Loucy (cell line): ENCODE measurements around the gene SMARCD3.

ENCODE experiments used
- H2AFZ ChIP-seq: fragments of 200-600 bp; sonication (generic); 2 replicates; pipeline ENCODE4 v1.6.0; 2016; ENCODE audit warnings: antibody characterized with exemption, mild to moderate bottlenecking, low read length, moderate library complexity
- H3F3A ChIP-seq: fragments of 200-600 bp; 2 replicates; pipeline ENCODE4 v1.6.0; 2016; ENCODE audit warnings: antibody characterized with exemption, low read depth, mild to moderate bottlenecking
- H3K27me3 ChIP-seq: fragments of 200-600 bp; sonication (generic); 2 replicates; pipeline ENCODE4 v1.6.1; 2014; ENCODE audit warnings: low read length, mild to moderate bottlenecking; ENCODE audit not compliant: insufficient read depth, poor library complexity, severe bottlenecking
- H3K36me3 ChIP-seq: fragments of 200-600 bp; sonication (generic); 2 replicates; pipeline ENCODE4 v1.6.1; 2016; ENCODE audit warnings: low read length; ENCODE audit not compliant: insufficient read depth
- H3K4me1 ChIP-seq: fragments of 200-600 bp; sonication (generic); 2 replicates; pipeline ENCODE4 v1.5.1; 2014; ENCODE audit warnings: low read length, mild to moderate bottlenecking; ENCODE audit not compliant: insufficient read depth, poor library complexity, severe bottlenecking
- H3K4me2 ChIP-seq: fragments of 200-600 bp; sonication (generic); 2 replicates; pipeline ENCODE4 v1.6.0; 2014; ENCODE audit warnings: antibody characterized with exemption, low read length, low read depth, mild to moderate bottlenecking; ENCODE audit not compliant: poor library complexity, severe bottlenecking
- H3K4me3 ChIP-seq: fragments of 200-600 bp; sonication (generic); 2 replicates; pipeline ENCODE4 v1.5.1; 2014; ENCODE audit warnings: low read length, mild to moderate bottlenecking, mixed read lengths; ENCODE audit not compliant: poor library complexity, severe bottlenecking
- H3K79me2 ChIP-seq: fragments of 200-600 bp; sonication (generic); 2 replicates; pipeline ENCODE4 v1.6.1; 2014; ENCODE audit warnings: low read length; ENCODE audit not compliant: insufficient read depth
- H3K9ac ChIP-seq: fragments of 200-600 bp; sonication (generic); 2 replicates; pipeline ENCODE4 v1.6.0; 2014; ENCODE audit warnings: mild to moderate bottlenecking, low read depth, low read length, moderate library complexity; ENCODE audit not compliant: poor library complexity, severe bottlenecking
- H3K9me2 ChIP-seq: fragments of 200-600 bp; sonication (generic); replicated peaks from 2 replicates; pipeline ENCODE4 v1.6.1; 2016; ENCODE audit warnings: low read depth, low read length, mixed read lengths
- H3K9me3 ChIP-seq: fragments of 200-600 bp; sonication (generic); 2 replicates; pipeline ENCODE4 v1.6.1; 2014; ENCODE audit warnings: mild to moderate bottlenecking, antibody characterized with exemption, low read length, low read depth; ENCODE audit not compliant: insufficient read depth
- H4K20me1 ChIP-seq: fragments of 200-600 bp; sonication (generic); 2 replicates; pipeline ENCODE4 v1.6.0; 2014; ENCODE audit warnings: antibody characterized with exemption, low read length, mild to moderate bottlenecking; ENCODE audit not compliant: insufficient read depth, poor library complexity, severe bottlenecking
- CTCF ChIP-seq: fragments of 200-600 bp; sonication (generic); conservative IDR thresholded peaks from 2 replicates; pipeline ENCODE4 v1.5.1; 2014; ENCODE audit warnings: mild to moderate bottlenecking, antibody characterized with exemption, low read length
- EZH2phosphoT487 ChIP-seq: fragments of 200-600 bp; IDR thresholded peaks from 2 replicates; pipeline ENCODE4 v1.6.1; 2018; ENCODE audit warnings: antibody characterized with exemption, mild to moderate bottlenecking, moderate library complexity, borderline replicate concordance

Gene SMARCD3

GRCh38 chr7:151242159-151243044 lies 6.1 kb downstream of the SMARCD3 start:
- no peak overlapping the region for H3K9ac ChIP-seq

GRCh38 chr7:151241755-151242096 lies 6.8 kb downstream of the SMARCD3 start:
- no peaks in the 10 kb centered on the region for H3K9me2 ChIP-seq
- no peak overlapping the region for H3K9ac ChIP-seq
- no peak overlapping the region for H2AFZ ChIP-seq
- H3K4me2 ChIP-seq, result no peak overlapping the region
- H4K20me1 ChIP-seq, result peaks cover 5% of the 10 kb centered on the region
- no peaks in the 10 kb centered on the region; the same call in 1 of the 2 replicates for H3K79me2 ChIP-seq
- peaks cover 22% of the 10 kb centered on the region; the same call in 1 of the 2 replicates for H3K36me3 ChIP-seq
- no peak for TF ChIP-seq EZH2phosphoT487
- no peak for TF ChIP-seq CTCF
- H3K4me1 ChIP-seq, result peaks cover 12% of the 10 kb centered on the region
- H3K4me3 ChIP-seq, result no peak overlapping the region
- H3K27me3 ChIP-seq, result no peaks in the 10 kb centered on the region
- no peaks in the 10 kb centered on the region for H3F3A ChIP-seq
- H3K9me3 ChIP-seq, result no peaks in the 10 kb centered on the region

More at GRCh38 chr7:151242159-151243044, 6.1 kb downstream of the SMARCD3 start:
- Histone ChIP-seq H3F3A (no peaks in the 10 kb centered on the region), H3K9me2 (no peaks in the 10 kb centered on the region), H3K4me2 (no peak overlapping the region), H3K4me1 (peaks cover 12% of the 10 kb centered on the region), H3K27me3 (no peaks in the 10 kb centered on the region), H3K4me3 (no peak overlapping the region), H3K9me3 (no peaks in the 10 kb centered on the region), H4K20me1 (peaks cover 5% of the 10 kb centered on the region), H3K36me3 (peaks cover 16% of the 10 kb centered on the region; the same call in 1 of the 2 replicates), H2AFZ (no peak overlapping the region), H3K79me2 (no peaks in the 10 kb centered on the region)
- TF ChIP-seq CTCF, result no peak
- no peak for TF ChIP-seq EZH2phosphoT487

- Histone ChIP-seq H3K4me2 (no peak overlapping the region), H3F3A (no peaks in the 10 kb centered on the region), H3K27me3 (no peaks in the 10 kb centered on the region), H2AFZ (no peak overlapping the region), H3K79me2 (no peaks in the 10 kb centered on the region; the same call in 1 of the 2 replicates), H3K4me1 (peaks cover 12% of the 10 kb centered on the region), H3K9ac (no peak overlapping the region), H3K9me3 (no peaks in the 10 kb centered on the region), H4K20me1 (peaks cover 10% of the 10 kb centered on the region), H3K4me3 (no peak overlapping the region), H3K9me2 (no peaks in the 10 kb centered on the region), H3K36me3 (peaks cover 23% of the 10 kb centered on the region; the same call in 1 of the 2 replicates)
- TF ChIP-seq CTCF, result no peak
- no peak for TF ChIP-seq EZH2phosphoT487
Observed at GRCh38 chr7:151240942-151241754, 7.3 kb downstream of the SMARCD3 start.
